Osteoblast (primary cell): ENCODE measurements around the gene TNIK. TPM values are rescaled to one million over a fixed set of nuclear protein-coding genes. Genes with fewer than 3 reads are reported as not detected.

Experiments used
- DNase-seq: peaks from one replicate; pipeline ENCODE4 v3.0.0; 2011; ENCODE audit warnings: low spot score, mixed read lengths; ENCODE audit not compliant: insufficient read length; ENCODE audit errors: missing footprints
- H2AFZ ChIP-seq: 2 replicates; pipeline ENCODE4 v1.6.0; 2011; ENCODE audit warnings: mild to moderate bottlenecking, low read length
- H3K27ac ChIP-seq: 2 replicates; pipeline ENCODE4 v1.5.1; 2011; ENCODE audit warnings: mild to moderate bottlenecking, low read depth, low read length, moderate library complexity
- H3K27me3 ChIP-seq: 2 replicates; pipeline ENCODE4 v1.6.0; 2012; ENCODE audit warnings: mild to moderate bottlenecking, control low read depth, inconsistent platforms, low read length, moderate library complexity; ENCODE audit not compliant: insufficient read depth
- H3K36me3 ChIP-seq: 2 replicates; pipeline ENCODE4 v1.5.1; 2011; ENCODE audit warnings: mild to moderate bottlenecking, low read length, control low read depth, moderate library complexity; ENCODE audit not compliant: insufficient read depth
- H3K4me1 ChIP-seq: 2 replicates; pipeline ENCODE4 v1.5.1; 2011; ENCODE audit warnings: mild to moderate bottlenecking, low read length, control low read depth, moderate library complexity; ENCODE audit not compliant: insufficient read depth
- H3K4me2 ChIP-seq: 2 replicates; pipeline ENCODE4 v1.6.0; 2011; ENCODE audit warnings: mild to moderate bottlenecking, low read length; ENCODE audit not compliant: insufficient read depth
- H3K4me3 ChIP-seq: fragments of 200-600 bp; sonication (generic); 3 replicates; pipeline ENCODE4 v1.5.1; 2012; ENCODE audit warnings: mild to moderate bottlenecking, low read length, inconsistent platforms; ENCODE audit not compliant: insufficient read depth
- H3K79me2 ChIP-seq: 2 replicates; pipeline ENCODE4 v1.6.0; 2012; ENCODE audit warnings: mild to moderate bottlenecking, low read length, control low read depth, inconsistent platforms; ENCODE audit not compliant: insufficient read depth
- H3K9me3 ChIP-seq: 2 replicates; pipeline ENCODE4 v1.5.1; 2011; ENCODE audit warnings: low read depth, low read length, control low read depth
- H4K20me1 ChIP-seq: 2 replicates; pipeline ENCODE4 v1.6.0; 2012; ENCODE audit warnings: mild to moderate bottlenecking, low read length, control low read depth; ENCODE audit not compliant: insufficient read depth
- total RNA-seq: library from RNA; depleted of rRNA; stranded (reverse); fragments of >200 nt; gene quantifications from 2 replicates; pipeline ENCODE4 v1.2.3, GENCODE V29; 2012
- TF ChIP-seq, protein P1 (sequence below): IDR thresholded peaks from 2 replicates; pipeline ENCODE4 v1.5.1; 2011; ENCODE audit warnings: mild to moderate bottlenecking, low read depth, low read length, moderate library complexity; ENCODE audit errors: extremely low read depth

The TNIK gene
- total RNA-seq, 1 donor = 7.6 TPM

- H3K36me3 ChIP-seq = no peaks in the 10 kb centered on the region
- no peak overlapping the region for H3K4me2 ChIP-seq
- no peaks in the 10 kb centered on the region for H3K9me3 ChIP-seq
- no peak overlapping the region for H3K27ac ChIP-seq
- H3K4me3 ChIP-seq = no peak overlapping the region
- H4K20me1 ChIP-seq = no peaks in the 10 kb centered on the region
- no peaks in the 10 kb centered on the region for H3K4me1 ChIP-seq
- TF ChIP-seq, protein P1, sequence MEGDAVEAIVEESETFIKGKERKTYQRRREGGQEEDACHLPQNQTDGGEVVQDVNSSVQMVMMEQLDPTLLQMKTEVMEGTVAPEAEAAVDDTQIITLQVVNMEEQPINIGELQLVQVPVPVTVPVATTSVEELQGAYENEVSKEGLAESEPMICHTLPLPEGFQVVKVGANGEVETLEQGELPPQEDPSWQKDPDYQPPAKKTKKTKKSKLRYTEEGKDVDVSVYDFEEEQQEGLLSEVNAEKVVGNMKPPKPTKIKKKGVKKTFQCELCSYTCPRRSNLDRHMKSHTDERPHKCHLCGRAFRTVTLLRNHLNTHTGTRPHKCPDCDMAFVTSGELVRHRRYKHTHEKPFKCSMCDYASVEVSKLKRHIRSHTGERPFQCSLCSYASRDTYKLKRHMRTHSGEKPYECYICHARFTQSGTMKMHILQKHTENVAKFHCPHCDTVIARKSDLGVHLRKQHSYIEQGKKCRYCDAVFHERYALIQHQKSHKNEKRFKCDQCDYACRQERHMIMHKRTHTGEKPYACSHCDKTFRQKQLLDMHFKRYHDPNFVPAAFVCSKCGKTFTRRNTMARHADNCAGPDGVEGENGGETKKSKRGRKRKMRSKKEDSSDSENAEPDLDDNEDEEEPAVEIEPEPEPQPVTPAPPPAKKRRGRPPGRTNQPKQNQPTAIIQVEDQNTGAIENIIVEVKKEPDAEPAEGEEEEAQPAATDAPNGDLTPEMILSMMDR = no peak
- H3K79me2 ChIP-seq = no peaks in the 10 kb centered on the region
- peaks cover 9% of the 10 kb centered on the region for H3K27me3 ChIP-seq
- DNase-seq = no peak
- H2AFZ ChIP-seq = no peak overlapping the region
Measured at GRCh38 chr3:171416666-171417065, 43.5 kb downstream of the TNIK start.

- H2AFZ ChIP-seq = no peak overlapping the region
- H3K27ac ChIP-seq = no peak overlapping the region
- no peak for DNase-seq
- TF ChIP-seq, protein P1 = no peak
- no peaks in the 10 kb centered on the region for H3K79me2 ChIP-seq
- no peaks in the 10 kb centered on the region for H4K20me1 ChIP-seq
- peaks cover 11% of the 10 kb centered on the region for H3K27me3 ChIP-seq
- H3K36me3 ChIP-seq = no peaks in the 10 kb centered on the region
- H3K4me3 ChIP-seq = no peak overlapping the region
- H3K4me1 ChIP-seq = no peaks in the 10 kb centered on the region
- no peaks in the 10 kb centered on the region for H3K9me3 ChIP-seq
- no peak overlapping the region for H3K4me2 ChIP-seq
Measured at GRCh38 chr3:171416061-171416460, 44.1 kb downstream of the TNIK start.

GRCh38 chr3:171415070-171415469 is 45.1 kb downstream of the TNIK start:
- H3K36me3 ChIP-seq = no peaks in the 10 kb centered on the region
- TF ChIP-seq, protein P1 = no peak
- no peak overlapping the region for H3K4me2 ChIP-seq
- no peak overlapping the region for H2AFZ ChIP-seq
- no peak overlapping the region for H3K27ac ChIP-seq
- H3K79me2 ChIP-seq = no peaks in the 10 kb centered on the region
- H3K9me3 ChIP-seq = no peaks in the 10 kb centered on the region
- DNase-seq = no peak
- peaks cover 11% of the 10 kb centered on the region for H3K27me3 ChIP-seq
- no peaks in the 10 kb centered on the region for H3K4me1 ChIP-seq
- H4K20me1 ChIP-seq = no peaks in the 10 kb centered on the region
- no peak overlapping the region for H3K4me3 ChIP-seq

DNA sequence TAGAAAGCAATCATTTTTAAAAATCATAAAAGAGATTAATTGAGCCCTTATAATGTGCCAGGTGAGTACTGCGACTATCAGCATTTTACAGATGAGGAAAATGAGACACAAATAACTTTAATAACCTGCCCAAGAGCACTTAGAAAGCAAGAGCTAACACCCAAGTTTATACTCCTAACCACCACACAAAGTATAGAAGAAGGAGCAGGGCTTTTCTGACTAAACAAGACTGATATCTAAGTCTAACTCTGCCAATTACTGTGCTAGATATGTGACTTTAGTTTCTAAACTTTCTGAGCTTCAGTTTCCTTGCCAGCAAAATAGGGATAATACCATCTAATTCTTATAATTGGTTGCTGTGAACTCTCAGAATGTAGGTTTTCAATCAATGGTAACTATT is 47.7 kb downstream of the TNIK start:
- no peaks in the 10 kb centered on the region for H3K9me3 ChIP-seq
- DNase-seq = no peak
- peaks cover 3% of the 10 kb centered on the region for H3K4me1 ChIP-seq
- H3K27me3 ChIP-seq = peaks cover 11% of the 10 kb centered on the region
- no peak overlapping the region for H3K4me3 ChIP-seq
- no peak overlapping the region for H2AFZ ChIP-seq
- no peaks in the 10 kb centered on the region for H3K79me2 ChIP-seq
- H4K20me1 ChIP-seq = no peaks in the 10 kb centered on the region
- no peak overlapping the region for H3K4me2 ChIP-seq
- H3K27ac ChIP-seq = no peak overlapping the region
- H3K36me3 ChIP-seq = no peaks in the 10 kb centered on the region
- TF ChIP-seq, protein P1 = no peak
